ENCODE results near the gene TAOK2. TPM values are rescaled to one million over a fixed set of nuclear protein-coding genes. Genes with fewer than 3 reads are reported as not detected.

Gene TAOK2
- total and polyA plus RNA-seq, 2 of the 13 experiments (the other 11 are each of a cell fraction or from before 2014, with no cell fraction given), result 17.4 to 43.2 TPM

- TF ChIP-seq ZNF557 (CRISPR knock-in tag; IDR thresholded peaks at IDR 0.05), result no peak
- TF ChIP-seq THAP11 (CRISPR knock-in tag; IDR thresholded peaks at IDR 0.05), result peak; percentile 78
- peak; percentile 71 for TF ChIP-seq RAD21 (CRISPR knock-in tag; IDR thresholded peaks at IDR 0.05)
- TF ChIP-seq ARID5B (CRISPR knock-in tag; IDR thresholded peaks at IDR 0.05), result peak; percentile 29; the same call in 1 of the 2 replicates
- TF ChIP-seq ZNF44 (CRISPR knock-in tag; IDR thresholded peaks at IDR 0.05), result peak; percentile 68; the same call in 1 of the 2 replicates
- no peak for TF ChIP-seq SRSF1 (optimal IDR thresholded peaks at IDR 0.05; ENCODE audit: low read depth, low read length)
- no peak for TF ChIP-seq EEA1 (CRISPR knock-in tag; IDR thresholded peaks at IDR 0.05; ENCODE audit: borderline replicate concordance)
- TF ChIP-seq TOE1 (CRISPR knock-in tag; IDR thresholded peaks at IDR 0.05), result 0 out of 2 replicates have a peak, but pooled peaks have one; percentile 65
- no peak for TF ChIP-seq RERE (CRISPR knock-in tag; IDR thresholded peaks at IDR 0.05; ENCODE audit: low read depth)
- no peak for TF ChIP-seq SYNCRIP (IDR thresholded peaks at IDR 0.05; ENCODE audit: insufficient read depth, low read depth, low read length)
- no peak for TF ChIP-seq ZNF704 (CRISPR knock-in tag; IDR thresholded peaks at IDR 0.05; ENCODE audit: borderline replicate concordance)
- peak; percentile 23; the same call in 1 of the 2 replicates for TF ChIP-seq HOXA9 (CRISPR knock-in tag; IDR thresholded peaks at IDR 0.05; ENCODE audit: borderline replicate concordance)
These were observed 12.0 kb upstream of the TAOK2 start, which contains the start of gene TMEM219 (continued) for GRCh38 chr16:29961479-29962343.

Data from HepG2 (cell line).